C4-2B (cell line): ENCODE measurements around the gene CYP27A1.

ENCODE experiments used
- H3K27ac ChIP-seq: fragments of 450-650 bp; 2 replicates; pipeline ENCODE4 v1.5.1; 2017
- CTCF ChIP-seq: fragments of 450-650 bp; conservative IDR thresholded peaks from 2 replicates; pipeline ENCODE4 v1.5.1; 2017; ENCODE audit warnings: mild to moderate bottlenecking
- ZFX ChIP-seq: fragments of 450-650 bp; IDR thresholded peaks from 2 replicates; pipeline ENCODE4 v1.6.1; 2017

The CYP27A1 gene

GRCh38 chr2:218805627-218806026 lies 23.7 kb downstream of the CYP27A1 start:
- TF ChIP-seq ZFX (no peak), CTCF (no peak)
- H3K27ac ChIP-seq: no peak overlapping the region

GRCh38 chr2:218806346-218806978 lies 24.5 kb downstream of the CYP27A1 start:
- TF ChIP-seq CTCF (no peak), ZFX (no peak)
- no peak overlapping the region for H3K27ac ChIP-seq

GRCh38 chr2:218807626-218808025 lies 25.7 kb downstream of the CYP27A1 start:
- TF ChIP-seq CTCF (no peak), ZFX (no peak)
- no peak overlapping the region for H3K27ac ChIP-seq

GRCh38 chr2:218809515-218809914 lies 27.6 kb downstream of the CYP27A1 start:
- no peak overlapping the region for H3K27ac ChIP-seq
- TF ChIP-seq ZFX: no peak
- TF ChIP-seq CTCF: no peak

GRCh38 chr2:218810256-218810655 lies 28.3 kb downstream of the CYP27A1 start:
- no peak for TF ChIP-seq CTCF
- no peak overlapping the region for H3K27ac ChIP-seq

GRCh38 chr2:218811382-218811781 lies 29.4 kb downstream of the CYP27A1 start:
- no peak for TF ChIP-seq CTCF
- no peak for TF ChIP-seq ZFX
- H3K27ac ChIP-seq: no peak overlapping the region

- no peak for TF ChIP-seq ZFX
- TF ChIP-seq CTCF: no peak
- H3K27ac ChIP-seq: no peak overlapping the region
Measured at GRCh38 chr2:218812096-218812815, 30.3 kb downstream of the CYP27A1 start.
